Kidney (tissue), 14 donors: ENCODE results near the gene CEP20. TPM values are rescaled to one million over a fixed set of nuclear protein-coding genes. Genes with fewer than 3 reads are reported as not detected.

Experiments used
- DNase-seq, 5 donors: peaks; one replicate each; pipeline ENCODE4 v3.0.0-alpha.2; 2013 to 2020
- FAIRE-seq: peaks from 2 replicates; lab custom pipeline; 2012; peaks lifted over from hg19 to GRCh38; lab: Jason Lieb, UNC
- H3K27ac ChIP-seq, 2 donors: one replicate each; pipeline ENCODE4 v1.7.0; 2013; ENCODE audit warnings: low read depth in 2 of 2, low read length in 2 of 2, inconsistent platforms in 1 of 2
- H3K27me3 ChIP-seq: one replicate; pipeline ENCODE4 v1.7.1; 2013; ENCODE audit warnings: low read length, inconsistent platforms; ENCODE audit not compliant: control insufficient read depth, insufficient read depth
- H3K36me3 ChIP-seq, 3 donors: one replicate each; pipeline versions ENCODE4 v1.7.0 to v1.7.1; 2013; ENCODE audit warnings: low read length in 3 of 3, control low read depth in 1 of 3, inconsistent platforms in 1 of 3; ENCODE audit not compliant: insufficient read depth in 3 of 3, control insufficient read depth in 2 of 3
- H3K4me1 ChIP-seq, 3 donors: one replicate each; pipeline versions ENCODE4 v1.7.0 to v1.7.1; 2013; ENCODE audit warnings: low read length in 3 of 3, inconsistent platforms in 1 of 3, low read depth in 1 of 3; ENCODE audit not compliant: control insufficient read depth in 2 of 3, insufficient read depth in 2 of 3
- H3K4me3 ChIP-seq, 3 donors: one replicate each; pipeline versions ENCODE4 v1.7.0 to v1.8.1; 2013; ENCODE audit warnings: low read length in 3 of 3, control low read depth in 1 of 3, inconsistent platforms in 1 of 3
- H3K9ac ChIP-seq, 3 donors: one replicate each; pipeline versions ENCODE4 v1.7.0 to v1.7.1; 2013; ENCODE audit warnings: low read length in 3 of 3, control low read depth in 1 of 3, inconsistent platforms in 1 of 3
- H3K9me3 ChIP-seq, 3 donors: one replicate each; pipeline versions ENCODE4 v1.7.0 to v1.7.1; 2013; ENCODE audit warnings: low read length in 3 of 3, control low read depth in 1 of 3, inconsistent platforms in 1 of 3; ENCODE audit not compliant: control insufficient read depth in 2 of 3, insufficient read depth in 1 of 3
- CTCF ChIP-seq: IDR thresholded peaks from 3 replicates; pipeline ENCODE4 v1.5.1; 2012; ENCODE audit warnings: mild to moderate bottlenecking, moderate library complexity, borderline replicate concordance; ENCODE audit not compliant: insufficient read depth; ENCODE audit errors: extremely low read depth
- intact Hi-C: fragments of 100-400 bp; cut with DNase I; formaldehyde crosslinking; loops from one replicate; pipeline ENCODE4 v1.11.1; 2022
- polyA plus RNA-seq: library from polyadenylated mRNA; stranded (reverse); fragments of 350-450 nt; fragmentation: Illumina TruSeq; extraction: RNeasy Lipid Tissue Mini Kit (QIAGEN cat#74804); gene quantifications from one replicate; pipeline ENCODE4 v1.2.3, GENCODE V29; 2014; ENCODE audit warnings: low read depth, low replicate concordance; ENCODE audit not compliant: insufficient read depth
- total RNA-seq: library from RNA; stranded (reverse); fragmentation: NEBNext Ultra II Directional; extraction: Animal tissue kit (Norgen Biotek cat#: 25700); gene quantifications from one replicate; pipeline ENCODE4 v1.2.1, GENCODE V29; 2021
- donor health status: control.
- donor health status: control.
- donor health status: control.
- donor health status: control.
- donor health status: control.
- donor health status: DM: yes; HTN: yes; CAD: no.
- donor health status: Normal renal cell carcinoma (clear cell type).

The CEP20 gene
- total and polyA plus RNA-seq, 2 donors from 2014 or later, result 24.8 to 28.9 TPM

DNA sequence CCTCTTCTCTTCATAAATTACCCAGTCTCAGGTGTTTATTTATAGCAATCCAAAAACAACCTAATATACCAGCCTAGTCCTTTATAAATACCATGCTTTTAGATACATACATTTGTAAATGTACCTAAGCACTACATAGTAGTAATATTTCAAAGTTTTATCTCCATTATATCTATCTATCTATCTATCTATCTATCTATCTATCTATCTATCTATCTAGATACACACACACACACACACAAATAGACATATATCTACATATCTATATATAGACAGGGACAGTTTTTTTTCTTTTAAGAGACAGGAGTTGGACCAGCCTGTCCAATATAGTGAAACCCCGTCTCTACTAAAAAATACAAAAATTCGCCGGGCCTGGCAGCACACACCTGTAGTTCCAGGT is 5.8 kb downstream of the CEP20 start:
- intact Hi-C loops, result no loop called here

DNA sequence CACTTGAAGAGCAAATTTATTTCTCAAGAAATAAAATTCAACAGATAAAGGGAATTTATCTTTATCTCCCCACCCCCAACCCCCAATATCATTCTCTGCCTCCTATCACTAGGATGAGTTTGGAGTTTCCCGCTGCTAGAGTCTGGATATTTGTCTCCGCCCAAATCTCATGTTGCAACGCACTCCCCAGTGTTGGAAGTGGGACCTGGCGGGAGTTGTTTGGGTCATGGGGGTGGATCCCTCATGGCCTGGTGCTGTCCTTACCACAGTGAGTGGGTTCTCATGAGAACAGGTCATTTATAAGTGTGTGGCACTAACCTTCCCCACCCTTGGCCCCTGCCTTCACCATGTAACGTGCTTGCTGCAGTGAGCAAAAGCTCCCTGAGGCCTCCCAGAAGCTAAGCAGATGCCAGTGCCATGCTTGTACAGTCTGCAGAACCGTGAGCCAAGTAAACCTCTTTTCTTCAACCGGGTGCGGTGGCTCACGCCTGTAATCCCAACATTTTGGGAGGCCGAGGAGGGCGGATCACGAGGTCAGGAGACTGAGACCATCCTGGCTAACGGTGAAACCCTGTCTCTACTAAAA is 6.5 kb downstream of the CEP20 start:
- DNase-seq, result no peak
- FAIRE-seq, result no peak
- intact Hi-C loops, result no loop called here
- Histone ChIP-seq H3K9me3 (no peaks in the 10 kb centered on the region), H3K4me3 (no peak overlapping the region), H3K36me3 (peaks cover 0 to 12% (median 3%) of the 10 kb centered on the region in 3 donors), H3K27ac (no peak overlapping the region), H3K9ac (no peak overlapping the region), H3K27me3 (no peaks in the 10 kb centered on the region), H3K4me1 (peaks cover 0 to 8% (median 2%) of the 10 kb centered on the region in 3 donors)
- TF ChIP-seq CTCF, result no peak

More for the DNA sequence above, 5.8 kb downstream of the CEP20 start:
- FAIRE-seq (no peak), DNase-seq (no peak)
- no peak for TF ChIP-seq CTCF
- Histone ChIP-seq H3K4me3 (no peak overlapping the region), H3K27ac (no peak overlapping the region), H3K27me3 (no peaks in the 10 kb centered on the region), H3K9me3 (no peaks in the 10 kb centered on the region), H3K36me3 (peaks cover 0 to 12% (median 3%) of the 10 kb centered on the region in 3 donors), H3K9ac (no peak overlapping the region), H3K4me1 (peaks cover 0 to 11% (median 4%) of the 10 kb centered on the region in 3 donors)

DNA sequence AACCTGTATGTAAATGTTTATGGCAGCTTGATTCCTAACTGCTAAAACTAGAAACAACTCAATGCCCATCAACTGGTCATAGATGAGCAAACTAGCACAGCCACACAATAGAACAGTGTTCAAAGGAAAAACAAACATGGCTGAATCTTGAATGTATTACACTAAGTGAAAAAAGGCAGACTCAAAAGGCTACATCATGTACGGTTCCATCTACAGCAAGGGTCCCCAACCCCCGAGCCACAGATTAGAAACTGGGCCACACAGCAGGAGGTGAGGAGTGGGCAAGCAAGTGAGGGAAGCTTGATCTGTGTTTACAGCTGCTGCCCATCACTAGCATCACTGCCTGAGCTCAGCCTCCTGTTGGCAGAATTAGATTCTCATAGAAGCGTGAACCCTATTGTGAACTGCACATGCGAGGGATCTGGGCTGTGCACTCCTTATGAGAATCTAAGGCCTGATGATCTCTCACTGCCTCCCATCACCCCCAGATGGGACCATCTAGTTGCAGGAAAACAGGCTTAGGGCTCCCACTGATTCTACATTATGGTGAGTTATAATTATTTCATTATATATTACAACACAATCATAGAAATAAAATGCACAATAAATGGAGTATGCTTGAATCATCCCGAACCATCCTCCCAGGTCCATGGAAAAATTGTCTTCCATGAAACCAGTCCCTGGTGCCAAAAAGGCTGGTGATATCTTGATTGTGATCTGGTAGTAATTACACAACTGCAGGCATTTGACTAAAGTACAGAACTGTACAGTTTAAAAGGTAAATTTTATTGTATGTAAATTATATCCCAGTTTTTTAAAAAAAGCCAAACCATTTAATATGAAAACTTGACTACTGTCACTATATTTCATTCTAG is 7.7 kb downstream of the CEP20 start:
- intact Hi-C loops, result no loop called here
- no peak for TF ChIP-seq CTCF
- no peak overlapping the region for H3K4me3 ChIP-seq
- H3K36me3 ChIP-seq, result peaks cover 0 to 12% (median 3%) of the 10 kb centered on the region in 3 donors
- no peaks in the 10 kb centered on the region for H3K27me3 ChIP-seq
- DNase-seq (no peak), FAIRE-seq (no peak)
- H3K9ac ChIP-seq, result no peak overlapping the region
- no peak overlapping the region for H3K27ac ChIP-seq
- H3K9me3 ChIP-seq, result no peaks in the 10 kb centered on the region
- peaks cover 0 to under 1% (median 0%) of the 10 kb centered on the region in 3 donors for H3K4me1 ChIP-seq
